ENCODE data around the gene POMGNT2.

POMGNT2 gene

GRCh38 chr3:43095370-43095769 is 10.5 kb downstream of the POMGNT2 start:
- DNase-seq (ENCODE audit: extremely low spot score) = no peak
- ChIA-PET POLR2A (no interaction called here), CTCF (interaction anchor here (2.0 kb wide), 1 partner anchor 8 kb away, joined by 6 read pairs; no protein-coding TSS in a partner anchor)
- TF ChIP-seq CTCF (IDR thresholded peaks at IDR 0.05; ENCODE audit: control extremely low read depth, extremely low read depth, low read depth, missing control alignments) = no peak

DNA sequence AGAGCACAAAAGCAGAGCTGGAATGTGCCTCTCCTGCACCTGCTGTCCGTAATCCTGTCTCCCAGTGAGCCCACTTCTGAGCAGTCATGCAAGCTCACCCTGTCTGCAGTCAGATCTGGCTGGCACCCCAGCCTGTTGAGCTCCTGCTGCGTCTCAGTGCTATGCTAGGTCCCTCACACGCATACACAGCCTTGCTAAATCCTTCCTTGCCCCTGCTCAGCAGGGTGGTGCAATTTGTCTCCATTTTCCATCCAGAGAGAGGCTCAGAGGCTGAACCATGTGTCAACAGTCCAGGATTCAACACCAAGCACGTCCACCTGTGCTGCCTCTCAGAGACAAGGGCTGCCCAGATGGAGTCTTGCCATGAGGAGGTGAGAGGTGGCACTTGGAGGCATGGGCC is 11.0 kb downstream of the POMGNT2 start:
- ChIA-PET POLR2A (no interaction called here), CTCF (no interaction called here)
- TF ChIP-seq CTCF (IDR thresholded peaks at IDR 0.05; ENCODE audit: control extremely low read depth, extremely low read depth, low read depth, missing control alignments) = no peak
- no peak for DNase-seq (ENCODE audit: extremely low spot score)

DNA sequence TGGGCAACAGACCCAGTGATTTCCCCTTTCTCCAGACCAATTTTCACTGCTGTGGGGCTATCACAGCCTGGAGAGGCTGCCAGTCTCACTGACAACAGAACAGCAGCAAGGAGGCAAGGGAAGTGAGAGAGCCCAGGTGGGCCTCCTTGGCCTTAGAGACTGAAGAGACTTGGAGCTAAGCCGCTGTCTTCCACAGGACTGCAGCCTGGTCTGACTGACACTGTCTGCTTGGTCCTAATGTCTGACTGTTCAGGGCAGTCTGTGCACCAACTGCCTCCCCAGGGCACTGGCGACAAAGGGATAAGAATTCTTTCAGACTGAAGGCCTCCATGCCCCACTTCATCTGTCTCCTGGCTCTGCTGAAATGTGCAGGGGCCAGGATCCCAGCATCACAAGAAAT is 11.5 kb downstream of the POMGNT2 start:
- no peak for TF ChIP-seq CTCF (IDR thresholded peaks at IDR 0.05; ENCODE audit: control extremely low read depth, extremely low read depth, low read depth, missing control alignments)
- ChIA-PET CTCF (no interaction called here), POLR2A (no interaction called here)
- DNase-seq (ENCODE audit: extremely low spot score) = no peak

DNA sequence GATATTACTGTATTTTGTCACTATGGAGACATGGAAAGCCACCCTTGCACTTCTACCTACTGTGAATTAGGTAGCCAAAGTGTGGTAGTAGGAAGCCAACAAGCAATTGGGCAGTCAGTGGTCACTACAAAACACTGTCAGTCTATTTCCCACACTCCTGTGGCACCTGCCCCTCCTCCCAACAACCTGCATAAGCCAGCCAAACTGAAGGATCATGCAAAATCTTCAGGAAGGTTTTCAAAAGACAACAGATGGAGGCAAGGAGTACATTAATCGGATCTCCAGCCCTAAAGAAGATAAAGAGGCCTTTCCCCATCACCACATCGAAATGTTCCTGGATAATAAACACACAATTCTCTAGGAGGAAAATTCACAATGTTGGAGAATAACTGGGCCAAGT is 11.9 kb downstream of the POMGNT2 start:
- ChIA-PET POLR2A (no interaction called here), CTCF (no interaction called here)
- no peak for DNase-seq (ENCODE audit: extremely low spot score)
- TF ChIP-seq CTCF (IDR thresholded peaks at IDR 0.05; ENCODE audit: control extremely low read depth, extremely low read depth, low read depth, missing control alignments) = no peak

- ChIA-PET POLR2A (no interaction called here), CTCF (no interaction called here)
- DNase-seq (ENCODE audit: extremely low spot score) = no peak
- TF ChIP-seq CTCF (IDR thresholded peaks at IDR 0.05; ENCODE audit: control extremely low read depth, extremely low read depth, low read depth, missing control alignments) = no peak
Observed at GRCh38 chr3:43093006-43093405, 12.9 kb downstream of the POMGNT2 start.

- POLR2A ChIA-PET = no interaction called here
- CTCF ChIA-PET = interaction anchor here (1.2 kb wide), 1 partner anchor 13 kb away, joined by 3 read pairs; no protein-coding TSS in a partner anchor
- DNase-seq (ENCODE audit: extremely low spot score) = no peak
- no peak for TF ChIP-seq CTCF (IDR thresholded peaks at IDR 0.05; ENCODE audit: control extremely low read depth, extremely low read depth, low read depth, missing control alignments)
Observed at GRCh38 chr3:43091481-43091880, 14.4 kb downstream of the POMGNT2 start.

DNA sequence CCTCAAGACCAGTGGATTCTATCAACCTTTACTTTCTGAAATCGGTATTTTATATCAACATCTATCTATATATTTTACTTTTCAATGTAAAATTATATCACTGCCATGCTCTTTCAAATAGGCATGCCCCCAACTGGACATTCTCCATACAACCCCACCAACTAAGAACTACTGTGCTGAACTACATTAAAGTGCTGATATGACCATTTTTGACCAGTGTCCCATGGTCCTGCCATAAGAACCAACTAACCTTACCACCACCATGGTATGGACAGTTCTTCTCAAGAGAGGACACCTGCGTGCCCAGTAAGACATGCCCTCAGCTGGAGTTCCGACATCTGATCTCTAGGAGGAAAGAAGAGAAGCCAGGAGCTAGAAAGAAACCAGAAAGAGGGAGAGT is 15.6 kb downstream of the POMGNT2 start:
- DNase-seq (ENCODE audit: extremely low spot score) = no peak
- no peak for TF ChIP-seq CTCF (IDR thresholded peaks at IDR 0.05; ENCODE audit: control extremely low read depth, extremely low read depth, low read depth, missing control alignments)
- CTCF ChIA-PET = no interaction called here
- POLR2A ChIA-PET = no interaction called here

Measured in GM10248 (cell line).